Loucy (cell line): Measurements from ENCODE around the gene CYTL1.

Experiments
- H2AFZ ChIP-seq: fragments of 200-600 bp; sonication (generic); 2 replicates; pipeline ENCODE4 v1.6.0; 2016; ENCODE audit warnings: antibody characterized with exemption, mild to moderate bottlenecking, low read length, moderate library complexity
- H3F3A ChIP-seq: fragments of 200-600 bp; 2 replicates; pipeline ENCODE4 v1.6.0; 2016; ENCODE audit warnings: antibody characterized with exemption, low read depth, mild to moderate bottlenecking
- H3K27me3 ChIP-seq: fragments of 200-600 bp; sonication (generic); 2 replicates; pipeline ENCODE4 v1.6.1; 2014; ENCODE audit warnings: low read length, mild to moderate bottlenecking; ENCODE audit not compliant: insufficient read depth, poor library complexity, severe bottlenecking
- H3K36me3 ChIP-seq: fragments of 200-600 bp; sonication (generic); 2 replicates; pipeline ENCODE4 v1.6.1; 2016; ENCODE audit warnings: low read length; ENCODE audit not compliant: insufficient read depth
- H3K4me1 ChIP-seq: fragments of 200-600 bp; sonication (generic); 2 replicates; pipeline ENCODE4 v1.5.1; 2014; ENCODE audit warnings: low read length, mild to moderate bottlenecking; ENCODE audit not compliant: insufficient read depth, poor library complexity, severe bottlenecking
- H3K4me2 ChIP-seq: fragments of 200-600 bp; sonication (generic); 2 replicates; pipeline ENCODE4 v1.6.0; 2014; ENCODE audit warnings: antibody characterized with exemption, low read length, low read depth, mild to moderate bottlenecking; ENCODE audit not compliant: poor library complexity, severe bottlenecking
- H3K4me3 ChIP-seq: fragments of 200-600 bp; sonication (generic); 2 replicates; pipeline ENCODE4 v1.5.1; 2014; ENCODE audit warnings: low read length, mild to moderate bottlenecking, mixed read lengths; ENCODE audit not compliant: poor library complexity, severe bottlenecking
- H3K79me2 ChIP-seq: fragments of 200-600 bp; sonication (generic); 2 replicates; pipeline ENCODE4 v1.6.1; 2014; ENCODE audit warnings: low read length; ENCODE audit not compliant: insufficient read depth
- H3K9ac ChIP-seq: fragments of 200-600 bp; sonication (generic); 2 replicates; pipeline ENCODE4 v1.6.0; 2014; ENCODE audit warnings: mild to moderate bottlenecking, low read depth, low read length, moderate library complexity; ENCODE audit not compliant: poor library complexity, severe bottlenecking
- H3K9me2 ChIP-seq: fragments of 200-600 bp; sonication (generic); replicated peaks from 2 replicates; pipeline ENCODE4 v1.6.1; 2016; ENCODE audit warnings: low read depth, low read length, mixed read lengths
- H3K9me3 ChIP-seq: fragments of 200-600 bp; sonication (generic); 2 replicates; pipeline ENCODE4 v1.6.1; 2014; ENCODE audit warnings: mild to moderate bottlenecking, antibody characterized with exemption, low read length, low read depth; ENCODE audit not compliant: insufficient read depth
- H4K20me1 ChIP-seq: fragments of 200-600 bp; sonication (generic); 2 replicates; pipeline ENCODE4 v1.6.0; 2014; ENCODE audit warnings: antibody characterized with exemption, low read length, mild to moderate bottlenecking; ENCODE audit not compliant: insufficient read depth, poor library complexity, severe bottlenecking
- EZH2phosphoT487 ChIP-seq: fragments of 200-600 bp; IDR thresholded peaks from 2 replicates; pipeline ENCODE4 v1.6.1; 2018; ENCODE audit warnings: antibody characterized with exemption, mild to moderate bottlenecking, moderate library complexity, borderline replicate concordance
- TF ChIP-seq, protein P1 (sequence below): fragments of 200-600 bp; sonication (generic); conservative IDR thresholded peaks from 2 replicates; pipeline ENCODE4 v1.5.1; 2014; ENCODE audit warnings: mild to moderate bottlenecking, antibody characterized with exemption, low read length

Gene CYTL1

DNA sequence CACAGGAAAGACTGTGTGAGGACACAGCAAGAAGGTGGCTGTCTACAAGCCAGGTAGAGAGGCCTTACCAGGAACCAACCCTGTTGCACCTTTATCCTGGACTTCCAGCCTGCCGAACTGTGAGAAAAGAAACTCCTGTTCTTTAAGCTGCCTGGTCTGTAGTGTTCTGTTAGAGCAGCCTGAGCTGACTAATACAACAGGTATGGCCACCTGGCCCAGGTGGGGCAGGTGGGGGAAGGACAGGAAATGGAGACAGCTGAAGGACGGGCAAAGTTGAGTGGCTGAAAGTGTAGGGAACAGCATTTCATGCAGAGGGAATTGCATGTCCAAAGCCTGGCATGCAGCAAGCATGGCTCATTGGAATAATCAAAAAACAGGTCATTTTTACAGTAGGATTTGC lies 35.1 kb downstream of the CYTL1 start:
- H3K9me3 ChIP-seq: peaks cover 8% of the 10 kb centered on the region; the same call in 1 of the 2 replicates
- H3K27me3 ChIP-seq: no peaks in the 10 kb centered on the region
- no peak overlapping the region for H2AFZ ChIP-seq
- TF ChIP-seq, protein P1, sequence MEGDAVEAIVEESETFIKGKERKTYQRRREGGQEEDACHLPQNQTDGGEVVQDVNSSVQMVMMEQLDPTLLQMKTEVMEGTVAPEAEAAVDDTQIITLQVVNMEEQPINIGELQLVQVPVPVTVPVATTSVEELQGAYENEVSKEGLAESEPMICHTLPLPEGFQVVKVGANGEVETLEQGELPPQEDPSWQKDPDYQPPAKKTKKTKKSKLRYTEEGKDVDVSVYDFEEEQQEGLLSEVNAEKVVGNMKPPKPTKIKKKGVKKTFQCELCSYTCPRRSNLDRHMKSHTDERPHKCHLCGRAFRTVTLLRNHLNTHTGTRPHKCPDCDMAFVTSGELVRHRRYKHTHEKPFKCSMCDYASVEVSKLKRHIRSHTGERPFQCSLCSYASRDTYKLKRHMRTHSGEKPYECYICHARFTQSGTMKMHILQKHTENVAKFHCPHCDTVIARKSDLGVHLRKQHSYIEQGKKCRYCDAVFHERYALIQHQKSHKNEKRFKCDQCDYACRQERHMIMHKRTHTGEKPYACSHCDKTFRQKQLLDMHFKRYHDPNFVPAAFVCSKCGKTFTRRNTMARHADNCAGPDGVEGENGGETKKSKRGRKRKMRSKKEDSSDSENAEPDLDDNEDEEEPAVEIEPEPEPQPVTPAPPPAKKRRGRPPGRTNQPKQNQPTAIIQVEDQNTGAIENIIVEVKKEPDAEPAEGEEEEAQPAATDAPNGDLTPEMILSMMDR: no peak
- no peak for TF ChIP-seq EZH2phosphoT487
- no peaks in the 10 kb centered on the region for H3K79me2 ChIP-seq
- H3K4me2 ChIP-seq: no peak overlapping the region
- no peaks in the 10 kb centered on the region for H4K20me1 ChIP-seq
- H3K9ac ChIP-seq: no peak overlapping the region
- H3K9me2 ChIP-seq: no peaks in the 10 kb centered on the region
- H3F3A ChIP-seq: no peaks in the 10 kb centered on the region
- no peaks in the 10 kb centered on the region for H3K4me1 ChIP-seq
- no peaks in the 10 kb centered on the region for H3K36me3 ChIP-seq
- H3K4me3 ChIP-seq: no peak overlapping the region

DNA sequence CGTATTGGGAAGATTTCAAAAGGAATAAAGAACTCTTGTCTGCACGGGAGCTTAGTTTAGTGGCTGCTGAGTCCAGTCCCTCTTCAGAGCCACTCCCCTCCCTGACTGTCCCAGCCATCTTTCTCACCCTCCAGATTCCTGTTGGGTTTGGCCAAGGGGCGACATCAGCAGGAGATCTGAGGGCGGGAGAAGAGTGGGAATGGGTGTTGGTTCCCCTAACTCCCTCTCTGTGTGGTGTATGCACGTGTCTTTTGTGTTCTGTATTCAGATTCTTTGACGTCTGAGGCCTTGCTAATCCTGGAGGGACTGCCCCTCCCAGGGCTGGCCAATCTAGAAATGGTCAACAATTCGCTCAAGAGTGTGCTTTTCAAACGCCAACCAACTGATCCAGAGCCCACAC lies 37.4 kb downstream of the CYTL1 start:
- TF ChIP-seq, protein P1: no peak
- no peak for TF ChIP-seq EZH2phosphoT487
- H3K4me2 ChIP-seq: no peak overlapping the region
- no peaks in the 10 kb centered on the region for H3K4me1 ChIP-seq

GRCh38 chr4:4981427-4981826 lies 37.8 kb downstream of the CYTL1 start:
- no peak for TF ChIP-seq EZH2phosphoT487
- TF ChIP-seq, protein P1: no peak

More for the DNA sequence above, 37.4 kb downstream of the CYTL1 start:
- no peaks in the 10 kb centered on the region for H3F3A ChIP-seq
- no peak overlapping the region for H2AFZ ChIP-seq
- H3K4me3 ChIP-seq: no peak overlapping the region
- H3K9me3 ChIP-seq: peaks cover 8% of the 10 kb centered on the region; the same call in 1 of the 2 replicates
- no peaks in the 10 kb centered on the region for H4K20me1 ChIP-seq
- no peaks in the 10 kb centered on the region for H3K9me2 ChIP-seq
- no peaks in the 10 kb centered on the region for H3K36me3 ChIP-seq
- no peaks in the 10 kb centered on the region for H3K79me2 ChIP-seq
- H3K27me3 ChIP-seq: no peaks in the 10 kb centered on the region
- H3K9ac ChIP-seq: no peak overlapping the region

More at GRCh38 chr4:4981427-4981826, 37.8 kb downstream of the CYTL1 start:
- Histone ChIP-seq H2AFZ (no peak overlapping the region), H3K4me1 (no peaks in the 10 kb centered on the region), H3K4me2 (no peak overlapping the region), H3K9me3 (peaks cover 8% of the 10 kb centered on the region; the same call in 1 of the 2 replicates), H3K9ac (no peak overlapping the region), H3K9me2 (no peaks in the 10 kb centered on the region), H3K27me3 (no peaks in the 10 kb centered on the region), H3K79me2 (no peaks in the 10 kb centered on the region), H3F3A (no peaks in the 10 kb centered on the region), H4K20me1 (no peaks in the 10 kb centered on the region), H3K36me3 (no peaks in the 10 kb centered on the region), H3K4me3 (no peak overlapping the region)
